ENCODE measurements around the gene PPP3R2. TPM values are rescaled to one million over a fixed set of nuclear protein-coding genes. Genes with fewer than 3 reads are reported as not detected.

Gene PPP3R2
- total RNA-seq, 1 experiment from 2014 or later: not detected

DNA sequence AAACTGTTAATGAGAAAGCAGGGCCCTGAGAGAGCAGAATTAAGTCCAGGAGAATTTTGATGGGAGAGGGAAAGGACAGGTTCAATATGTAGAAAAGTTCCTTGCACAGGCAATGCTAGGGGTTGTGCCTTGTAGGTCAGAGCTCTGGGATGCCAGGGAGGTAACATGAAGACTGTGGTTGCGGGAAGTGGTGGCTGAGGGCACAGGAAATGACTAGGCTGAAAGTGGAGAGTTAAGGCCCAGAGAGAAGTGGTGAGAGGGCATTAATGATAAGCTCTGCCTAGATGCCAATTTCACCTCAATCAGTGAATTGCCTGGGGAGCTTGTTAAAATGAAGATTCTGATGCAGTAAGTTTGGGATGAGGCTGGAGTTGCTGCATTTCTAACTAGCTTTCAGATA is 31.5 kb upstream of the PPP3R2 start:
- intact Hi-C loops (cut with micrococcal nuclease): no loop called here
- no peak for DNase-seq (ENCODE audit: low read depth, low spot score)

DNA sequence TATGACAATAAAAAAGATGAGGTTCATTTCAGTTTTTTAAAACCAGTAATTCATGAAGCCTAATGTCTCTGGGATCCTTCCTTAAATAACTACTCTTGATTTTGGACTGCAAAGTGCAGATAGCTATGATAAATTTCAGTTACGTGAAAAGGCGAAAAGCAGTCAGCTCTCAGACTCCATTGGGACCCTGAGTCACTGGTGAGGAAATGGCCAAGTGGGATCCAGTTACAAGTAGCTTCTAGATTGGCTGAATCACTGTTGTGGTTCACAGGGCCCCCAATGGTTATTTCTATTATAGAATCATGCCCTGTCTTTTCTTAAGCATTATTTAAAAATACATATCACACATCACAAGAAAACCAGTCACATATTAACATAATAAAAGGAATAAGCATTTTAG is 31.1 kb upstream of the PPP3R2 start:
- ChIA-PET RAD21 (ENCODE audit: low non-redundant PET in 1 of 2, low total read pairs in 2 of 2, uncharacterized antibody in 2 of 2, unreplicated experiment in 2 of 2) (no interaction called here), POLR2A (no interaction called here), CTCF (no interaction called here)
- TF ChIP-seq SRF (IDR thresholded peaks at IDR 0.05; ENCODE audit: low read depth) (no peak), POLR2A (IDR thresholded peaks at IDR 0.05; ENCODE audit: borderline replicate concordance, extremely low read depth, insufficient read depth, insufficient read length) (no peak), CEBPB (IDR thresholded peaks at IDR 0.05; ENCODE audit: low read depth) (no peak), YY1 (IDR thresholded peaks at IDR 0.05; ENCODE audit: extremely low read depth, insufficient replicate concordance, low read depth, low read length) (no peak), JUND (IDR thresholded peaks at IDR 0.05) (no peak), FOSL1 (IDR thresholded peaks at IDR 0.05; ENCODE audit: low read depth) (no peak), RAD21 (IDR thresholded peaks at IDR 0.05; ENCODE audit: low read depth) (no peak), ZFX (IDR thresholded peaks at IDR 0.05) (no peak)
- TF ChIP-seq, protein P1, sequence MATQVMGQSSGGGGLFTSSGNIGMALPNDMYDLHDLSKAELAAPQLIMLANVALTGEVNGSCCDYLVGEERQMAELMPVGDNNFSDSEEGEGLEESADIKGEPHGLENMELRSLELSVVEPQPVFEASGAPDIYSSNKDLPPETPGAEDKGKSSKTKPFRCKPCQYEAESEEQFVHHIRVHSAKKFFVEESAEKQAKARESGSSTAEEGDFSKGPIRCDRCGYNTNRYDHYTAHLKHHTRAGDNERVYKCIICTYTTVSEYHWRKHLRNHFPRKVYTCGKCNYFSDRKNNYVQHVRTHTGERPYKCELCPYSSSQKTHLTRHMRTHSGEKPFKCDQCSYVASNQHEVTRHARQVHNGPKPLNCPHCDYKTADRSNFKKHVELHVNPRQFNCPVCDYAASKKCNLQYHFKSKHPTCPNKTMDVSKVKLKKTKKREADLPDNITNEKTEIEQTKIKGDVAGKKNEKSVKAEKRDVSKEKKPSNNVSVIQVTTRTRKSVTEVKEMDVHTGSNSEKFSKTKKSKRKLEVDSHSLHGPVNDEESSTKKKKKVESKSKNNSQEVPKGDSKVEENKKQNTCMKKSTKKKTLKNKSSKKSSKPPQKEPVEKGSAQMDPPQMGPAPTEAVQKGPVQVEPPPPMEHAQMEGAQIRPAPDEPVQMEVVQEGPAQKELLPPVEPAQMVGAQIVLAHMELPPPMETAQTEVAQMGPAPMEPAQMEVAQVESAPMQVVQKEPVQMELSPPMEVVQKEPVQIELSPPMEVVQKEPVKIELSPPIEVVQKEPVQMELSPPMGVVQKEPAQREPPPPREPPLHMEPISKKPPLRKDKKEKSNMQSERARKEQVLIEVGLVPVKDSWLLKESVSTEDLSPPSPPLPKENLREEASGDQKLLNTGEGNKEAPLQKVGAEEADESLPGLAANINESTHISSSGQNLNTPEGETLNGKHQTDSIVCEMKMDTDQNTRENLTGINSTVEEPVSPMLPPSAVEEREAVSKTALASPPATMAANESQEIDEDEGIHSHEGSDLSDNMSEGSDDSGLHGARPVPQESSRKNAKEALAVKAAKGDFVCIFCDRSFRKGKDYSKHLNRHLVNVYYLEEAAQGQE (IDR thresholded peaks at IDR 0.05; ENCODE audit: low read depth): no peak
- BruUV-seq (replicated peaks): no TSS peak
- Histone ChIP-seq H3K4me2 (ENCODE audit: low read length) (no peak overlapping the region), H3K4me3 (replicated peaks in 1 of 2; ENCODE audit: low read depth in 1 of 2, low read length in 2 of 2) (no peak overlapping the region), H3K27me3 (ENCODE audit: insufficient read depth, low read length) (peaks cover 9% of the 10 kb centered on the region), H4K20me1 (ENCODE audit: insufficient read depth) (no peaks in the 10 kb centered on the region), H3K9ac (ENCODE audit: low read length) (no peak overlapping the region), H3K4me1 (ENCODE audit: control insufficient read depth in 1 of 2, insufficient read depth in 2 of 2, low read length in 2 of 2) (no peaks in the 10 kb centered on the region), H3K36me3 (ENCODE audit: control insufficient read depth in 1 of 2, insufficient read depth in 2 of 2, low read length in 2 of 2) (no peaks in the 10 kb centered on the region), H2AFZ (ENCODE audit: low read depth, low read length, poor library complexity, severe bottlenecking) (no peak overlapping the region), H3K27ac (ENCODE audit: low read depth, low read length) (no peak overlapping the region), H3K9me3 (ENCODE audit: control insufficient read depth in 1 of 2, insufficient read depth in 1 of 2, low read depth in 1 of 2, low read length in 2 of 2) (no peaks in the 10 kb centered on the region), H3K79me2 (ENCODE audit: insufficient read depth, low read length) (no peaks in the 10 kb centered on the region), H3K9me2 (ENCODE audit: insufficient read depth) (no peaks in the 10 kb centered on the region)
- intact Hi-C loops (cut with micrococcal nuclease): no loop called here
- no peak for ATAC-seq
- DNase-seq (ENCODE audit: low read depth, low spot score): no peak

More for the DNA sequence above, 31.5 kb upstream of the PPP3R2 start:
- ChIA-PET RAD21 (ENCODE audit: low non-redundant PET in 1 of 2, low total read pairs in 2 of 2, uncharacterized antibody in 2 of 2, unreplicated experiment in 2 of 2) (no interaction called here), POLR2A (no interaction called here), CTCF (no interaction called here)
- H3K9ac ChIP-seq (ENCODE audit: low read length): no peak overlapping the region
- no peak for TF ChIP-seq ELF1 (IDR thresholded peaks at IDR 0.05; ENCODE audit: borderline replicate concordance, low read depth)
- no peak for TF ChIP-seq ZFX (IDR thresholded peaks at IDR 0.05)
- no peak for TF ChIP-seq FOSL1 (IDR thresholded peaks at IDR 0.05; ENCODE audit: low read depth)
- TF ChIP-seq ZNF274 (IDR thresholded peaks at IDR 0.05; ENCODE audit: low read depth, low read length): no peak
- TF ChIP-seq TCF7L2 (IDR thresholded peaks at IDR 0.05; ENCODE audit: borderline replicate concordance, extremely low read depth, insufficient read depth, insufficient read length): no peak
- TF ChIP-seq JUND (IDR thresholded peaks at IDR 0.05): no peak
- TF ChIP-seq CBX3 (IDR thresholded peaks at IDR 0.05; ENCODE audit: low read depth): no peak
- TF ChIP-seq EZH2phosphoT487 (IDR thresholded peaks at IDR 0.05; ENCODE audit: borderline replicate concordance): no peak
- no peak for TF ChIP-seq SIN3A (IDR thresholded peaks at IDR 0.05; ENCODE audit: low read depth)
- TF ChIP-seq SP1 (IDR thresholded peaks at IDR 0.05; ENCODE audit: low read depth): no peak
- peaks cover 8% of the 10 kb centered on the region for H3K27me3 ChIP-seq (ENCODE audit: insufficient read depth, low read length)
- BruUV-seq (replicated peaks): no TSS peak
- no peak overlapping the region for H3K4me3 ChIP-seq (replicated peaks in 1 of 2; ENCODE audit: low read depth in 1 of 2, low read length in 2 of 2)
- H3K9me3 ChIP-seq (ENCODE audit: control insufficient read depth in 1 of 2, insufficient read depth in 1 of 2, low read depth in 1 of 2, low read length in 2 of 2): no peaks in the 10 kb centered on the region
- no peaks in the 10 kb centered on the region for H3K9me2 ChIP-seq (ENCODE audit: insufficient read depth)
- H3K4me2 ChIP-seq (ENCODE audit: low read length): no peak overlapping the region
- no peak overlapping the region for H3K27ac ChIP-seq (ENCODE audit: low read depth, low read length)
- no peaks in the 10 kb centered on the region for H3K4me1 ChIP-seq (ENCODE audit: control insufficient read depth in 1 of 2, insufficient read depth in 2 of 2, low read length in 2 of 2)
- no peaks in the 10 kb centered on the region for H3K79me2 ChIP-seq (ENCODE audit: insufficient read depth, low read length)
- no peak for ATAC-seq
- H4K20me1 ChIP-seq (ENCODE audit: insufficient read depth): no peaks in the 10 kb centered on the region
- H2AFZ ChIP-seq (ENCODE audit: low read depth, low read length, poor library complexity, severe bottlenecking): no peak overlapping the region
- H3K36me3 ChIP-seq (ENCODE audit: control insufficient read depth in 1 of 2, insufficient read depth in 2 of 2, low read length in 2 of 2): no peaks in the 10 kb centered on the region

All from HCT116 (cell line).